H9 (cell line): Measurements from ENCODE around the gene MYO7B. TPM values are rescaled to one million over a fixed set of nuclear protein-coding genes. Genes with fewer than 3 reads are reported as not detected.

Experiments used
- DNase-seq: peaks from one replicate; pipeline ENCODE4 v3.0.0-alpha.2; 2017
- H2AFZ ChIP-seq: one replicate; pipeline ENCODE4 v1.6.1; 2013; ENCODE audit warnings: mild to moderate bottlenecking, low read length, control low read depth, moderate library complexity
- H2AK5ac ChIP-seq: 2 replicates; pipeline ENCODE4 v1.6.1; 2013; ENCODE audit warnings: low read length, control low read depth, mixed read lengths; ENCODE audit not compliant: insufficient read length
- H2BK120ac ChIP-seq: one replicate; pipeline ENCODE4 v1.6.1; 2013; ENCODE audit warnings: low read depth, mild to moderate bottlenecking, low read length, control low read depth, inconsistent platforms; ENCODE audit not compliant: poor library complexity, severe bottlenecking
- H2BK12ac ChIP-seq: 2 replicates; pipeline ENCODE4 v1.6.1; 2013; ENCODE audit warnings: low read length, control low read depth, mixed read lengths, low read depth; ENCODE audit not compliant: insufficient read length
- H2BK15ac ChIP-seq: 2 replicates; pipeline ENCODE4 v1.6.1; 2013; ENCODE audit warnings: low read depth, low read length, control low read depth
- H2BK20ac ChIP-seq: one replicate; pipeline ENCODE4 v1.6.1; 2013; ENCODE audit warnings: low read depth, mild to moderate bottlenecking, low read length, control low read depth, inconsistent platforms; ENCODE audit not compliant: poor library complexity, severe bottlenecking
- H2BK5ac ChIP-seq: 2 replicates; pipeline ENCODE4 v1.6.1; 2013; ENCODE audit warnings: low read length, control low read depth, mixed read lengths; ENCODE audit not compliant: insufficient read length
- H3K14ac ChIP-seq: 2 replicates; pipeline ENCODE4 v1.6.1; 2013; ENCODE audit warnings: low read length, control low read depth; ENCODE audit not compliant: insufficient read depth
- H3K18ac ChIP-seq: 2 replicates; pipeline ENCODE4 v1.6.1; 2013; ENCODE audit warnings: low read depth, mild to moderate bottlenecking, mixed read lengths, low read length, control low read depth; ENCODE audit not compliant: insufficient read length
- H3K23ac ChIP-seq: 2 replicates; pipeline ENCODE4 v1.6.1; 2013; ENCODE audit warnings: low read length, control low read depth, mixed read lengths, low read depth; ENCODE audit not compliant: insufficient read length
- H3K23me2 ChIP-seq: 2 replicates; pipeline ENCODE4 v1.6.1; 2013; ENCODE audit warnings: low read depth, mild to moderate bottlenecking, mixed read lengths, low read length, control low read depth; ENCODE audit not compliant: insufficient read length, poor library complexity, severe bottlenecking
- H3K27ac ChIP-seq: 2 replicates; pipeline ENCODE4 v1.5.1; 2013; ENCODE audit warnings: low read length, control low read depth, mixed read lengths, low read depth; ENCODE audit not compliant: insufficient read length
- H3K27me3 ChIP-seq: 2 replicates; pipeline ENCODE4 v1.6.1; 2013; ENCODE audit warnings: low read length, control low read depth, inconsistent platforms; ENCODE audit not compliant: insufficient read depth
- H3K4ac ChIP-seq: 2 replicates; pipeline ENCODE4 v1.6.1; 2013; ENCODE audit warnings: low read depth, mild to moderate bottlenecking, control low read depth, inconsistent platforms, low read length, moderate library complexity
- H3K4me1 ChIP-seq: 2 replicates; pipeline ENCODE4 v1.6.1; 2013; ENCODE audit warnings: low read length, control low read depth, inconsistent platforms; ENCODE audit not compliant: insufficient read depth
- H3K4me2 ChIP-seq: 2 replicates; pipeline ENCODE4 v1.6.1; 2013; ENCODE audit warnings: low read length, control low read depth, mixed read lengths; ENCODE audit not compliant: insufficient read length, insufficient read depth
- H3K56ac ChIP-seq: 2 replicates; pipeline ENCODE4 v1.6.1; 2013; ENCODE audit warnings: low read depth, mild to moderate bottlenecking, mixed read lengths, low read length, control low read depth; ENCODE audit not compliant: insufficient read length
- H3K79me1 ChIP-seq: 2 replicates; pipeline ENCODE4 v1.6.1; 2013; ENCODE audit warnings: low read depth, mild to moderate bottlenecking, moderate library complexity, low read length, control low read depth, inconsistent platforms; ENCODE audit not compliant: insufficient read depth, poor library complexity, severe bottlenecking
- H3K79me2 ChIP-seq: 2 replicates; pipeline ENCODE4 v1.6.1; 2013; ENCODE audit warnings: low read length, control low read depth, inconsistent platforms; ENCODE audit not compliant: insufficient read depth
- H3K9ac ChIP-seq: 2 replicates; pipeline ENCODE4 v1.6.1; 2013; ENCODE audit warnings: low read length, control low read depth, mixed read lengths; ENCODE audit not compliant: insufficient read length; ENCODE audit errors: extremely low read depth
- H3K9me3 ChIP-seq: one replicate; pipeline ENCODE4 v1.6.1; 2013; ENCODE audit warnings: low read depth, low read length, inconsistent platforms; ENCODE audit not compliant: control insufficient read depth
- H3T11ph ChIP-seq: one replicate; pipeline ENCODE4 v1.6.1; 2013; ENCODE audit warnings: mild to moderate bottlenecking, low read length, control low read depth, inconsistent platforms
- H4K20me1 ChIP-seq: one replicate; pipeline ENCODE4 v1.6.1; 2013; ENCODE audit not compliant: control insufficient read depth, insufficient read length, insufficient read depth
- H4K5ac ChIP-seq: 2 replicates; pipeline ENCODE4 v1.6.1; 2013; ENCODE audit warnings: low read depth, mild to moderate bottlenecking, mixed read lengths, low read length, control low read depth; ENCODE audit not compliant: insufficient read length
- H4K8ac ChIP-seq: replicated peaks from 2 replicates; pipeline ENCODE4 v1.6.1; 2013; ENCODE audit warnings: low read length, control low read depth, mixed read lengths, low read depth; ENCODE audit not compliant: insufficient read length
- H4K91ac ChIP-seq: 2 replicates; pipeline ENCODE4 v1.6.1; 2013; ENCODE audit warnings: low read depth, mild to moderate bottlenecking, moderate library complexity, mixed read lengths, low read length, control low read depth; ENCODE audit not compliant: insufficient read length
- H3K27ac Mint-ChIP-seq, 3 experiments: 2 replicates in 2 of 3; 3 replicates in 1 of 3; pipeline ENCODE4 v1.8.0; 2020 to 2021; ENCODE audit warnings: mixed read lengths in 3 of 3, mild to moderate bottlenecking in 1 of 3, moderate library complexity in 1 of 3
- H3K27me3 Mint-ChIP-seq: 2 replicates; pipeline ENCODE4 v1.8.0; 2021; ENCODE audit warnings: low read depth, mild to moderate bottlenecking, moderate library complexity, mixed read lengths
- H3K36me3 Mint-ChIP-seq, 3 experiments: 2 replicates in 2 of 3; 3 replicates in 1 of 3; pipeline ENCODE4 v1.8.0; 2020 to 2021; ENCODE audit warnings: low read depth in 3 of 3, mixed read lengths in 3 of 3; ENCODE audit not compliant: insufficient read depth in 1 of 3
- H3K4me1 Mint-ChIP-seq, 2 experiments: 2 replicates each; pipeline ENCODE4 v1.8.0; 2020; ENCODE audit warnings: mixed read lengths in 2 of 2
- H3K4me3 Mint-ChIP-seq, 2 experiments: 2 replicates in 1 of 2; 3 replicates in 1 of 2; pipeline ENCODE4 v1.8.0; 2020 to 2021; ENCODE audit warnings: mild to moderate bottlenecking in 2 of 2, mixed read lengths in 2 of 2, moderate library complexity in 1 of 2
- H3K9me3 Mint-ChIP-seq, 2 experiments: 2 replicates in 1 of 2; 3 replicates in 1 of 2; pipeline ENCODE4 v1.8.0; 2020; ENCODE audit warnings: mild to moderate bottlenecking in 2 of 2, mixed read lengths in 2 of 2, moderate library complexity in 1 of 2
- CTCF ChIP-seq: fragments of 200-600 bp; sonication (generic); conservative IDR thresholded peaks from 3 replicates; pipeline ENCODE4 v1.8.0; 2021; ENCODE audit warnings: antibody characterized with exemption, mild to moderate bottlenecking
- WGBS: extraction: QIAGEN DNeasy Blood & Tissue Kit; methylation state at CpG from one replicate; pipeline ENCODE4 v1.1.7; 2013; ENCODE audit warnings: missing lambda C conversion rate, low lambda C conversion rate, mixed read lengths; ENCODE audit not compliant: insufficient read length; ENCODE audit errors: extremely low coverage; 5-methylcytosine and 5-hydroxymethylcytosine counted together
- total RNA-seq: library from RNA; stranded (reverse); gene quantifications from 2 replicates; pipeline ENCODE4 v1.2.1, GENCODE V29; 2021

Gene MYO7B
- total RNA-seq, 1 experiment from 2014 or later = not detected

- H3K9ac ChIP-seq = no peak overlapping the region
- Mint-ChIP-seq H3K9me3 (no peaks in the 10 kb centered on the region), H3K27me3 (peaks cover 46% of the 10 kb centered on the region), H3K36me3 (no peaks in the 10 kb centered on the region; a peak in 1 of 7 replicates), H3K27ac (no peak overlapping the region), H3K4me3 (0 out of 5 replicates have a peak overlapping the region, but pooled peaks of 1 of the 2 experiments have one; percentile 39), H3K4me1 (peaks cover 10 to 17% of the 10 kb centered on the region in 2 experiments)
- no peak overlapping the region for H2AFZ ChIP-seq
- H3K4ac ChIP-seq = no peak overlapping the region
- peak; percentile 25 for DNase-seq
- no peak overlapping the region for H2BK5ac ChIP-seq
- H4K5ac ChIP-seq = no peak overlapping the region
- no peaks in the 10 kb centered on the region for H3K79me2 ChIP-seq
- no peak overlapping the region for H3T11ph ChIP-seq
- peaks cover 3% of the 10 kb centered on the region for H3K23me2 ChIP-seq
- no peaks in the 10 kb centered on the region; the same call in 1 of the 2 replicates for H3K4me1 ChIP-seq
- no peak for TF ChIP-seq CTCF
- no peak overlapping the region for H3K56ac ChIP-seq
- H3K9me3 ChIP-seq = no peaks in the 10 kb centered on the region
- H3K27me3 ChIP-seq = peaks cover 8% of the 10 kb centered on the region; the same call in 1 of the 2 replicates
- no peak overlapping the region for H2AK5ac ChIP-seq
- no peak overlapping the region for H3K23ac ChIP-seq
- WGBS = no CpG with 5 or more reads among the region's 19 CpGs
- no peak overlapping the region for H3K27ac ChIP-seq
- no peak overlapping the region for H4K8ac ChIP-seq
- no peak overlapping the region for H2BK120ac ChIP-seq
- no peak overlapping the region for H3K18ac ChIP-seq
- no peak overlapping the region for H2BK20ac ChIP-seq
- no peak overlapping the region for H2BK12ac ChIP-seq
- no peak overlapping the region for H4K91ac ChIP-seq
- H3K4me2 ChIP-seq = no peak overlapping the region
- no peak overlapping the region for H2BK15ac ChIP-seq
- no peak overlapping the region for H3K14ac ChIP-seq
- H4K20me1 ChIP-seq = no peaks in the 10 kb centered on the region
- no peaks in the 10 kb centered on the region for H3K79me1 ChIP-seq
Measured at GRCh38 chr2:127680706-127681287, 145.3 kb downstream of the MYO7B start.
